Mesendoderm (in vitro differentiated cells): ENCODE measurements around the gene VWDE.

Source experiments
- DNase-seq: peaks from one replicate; pipeline ENCODE4 v3.0.0; 2013
- H2AK5ac ChIP-seq: 2 replicates; pipeline ENCODE4 v1.6.1; 2013; ENCODE audit warnings: low read length, inconsistent platforms
- H2BK120ac ChIP-seq: 2 replicates; pipeline ENCODE4 v1.6.1; 2013; ENCODE audit warnings: low read depth, mild to moderate bottlenecking, low read length, moderate library complexity, mixed read lengths
- H2BK15ac ChIP-seq: replicated peaks from 2 replicates; pipeline ENCODE4 v1.6.1; 2013; ENCODE audit warnings: low read depth, mild to moderate bottlenecking, moderate library complexity
- H2BK5ac ChIP-seq: 2 replicates; pipeline ENCODE4 v1.6.1; 2013; ENCODE audit warnings: low read length, inconsistent platforms
- H3K18ac ChIP-seq: 2 replicates; pipeline ENCODE4 v1.6.1; 2013; ENCODE audit warnings: mild to moderate bottlenecking, low read length, mixed read lengths
- H3K23ac ChIP-seq: one replicate; pipeline ENCODE4 v1.6.1; 2013; ENCODE audit warnings: low read length
- H3K27ac ChIP-seq: 2 replicates; pipeline ENCODE4 v1.5.1; 2013; ENCODE audit warnings: low read depth, mild to moderate bottlenecking, inconsistent platforms, low read length, moderate library complexity
- H3K27me3 ChIP-seq: 2 replicates; pipeline ENCODE4 v1.6.1; 2013; ENCODE audit warnings: low read length, control low read depth, mild to moderate bottlenecking, inconsistent platforms; ENCODE audit not compliant: insufficient read depth, poor library complexity
- H3K36me3 ChIP-seq: 2 replicates; pipeline ENCODE4 v1.6.1; 2013; ENCODE audit warnings: low read length, inconsistent platforms; ENCODE audit not compliant: control insufficient read depth, insufficient read depth
- H3K4ac ChIP-seq: one replicate; pipeline ENCODE4 v1.6.1; 2013; ENCODE audit warnings: low read depth, mild to moderate bottlenecking, low read length, moderate library complexity
- H3K4me1 ChIP-seq: 2 replicates; pipeline ENCODE4 v1.6.1; 2013; ENCODE audit warnings: low read depth, low read length, inconsistent platforms; ENCODE audit not compliant: control insufficient read depth
- H3K4me2 ChIP-seq: 2 replicates; pipeline ENCODE4 v1.6.1; 2013; ENCODE audit warnings: low read length
- H3K4me3 ChIP-seq: 2 replicates; pipeline ENCODE4 v1.5.1; 2013; ENCODE audit warnings: mild to moderate bottlenecking, low read length
- H3K56ac ChIP-seq: one replicate; pipeline ENCODE4 v1.6.1; 2013; ENCODE audit warnings: low read length
- H3K79me1 ChIP-seq: 2 replicates; pipeline ENCODE4 v1.6.1; 2013; ENCODE audit warnings: low read length, inconsistent platforms
- H3K79me2 ChIP-seq: 2 replicates; pipeline ENCODE4 v1.6.1; 2013; ENCODE audit warnings: mild to moderate bottlenecking, low read length; ENCODE audit not compliant: control insufficient read depth, insufficient read depth
- H3K9ac ChIP-seq: 2 replicates; pipeline ENCODE4 v1.6.1; 2013; ENCODE audit warnings: low read length, inconsistent platforms
- H4K5ac ChIP-seq: one replicate; pipeline ENCODE4 v1.6.1; 2013; ENCODE audit warnings: low read length
- H4K8ac ChIP-seq: one replicate; pipeline ENCODE4 v1.6.1; 2013; ENCODE audit warnings: low read depth, mild to moderate bottlenecking, control low read depth, low read length, moderate library complexity
- WGBS: extraction: QIAGEN DNeasy Blood & Tissue Kit; methylation state at CpG from one replicate; pipeline ENCODE4 v1.1.7; 2013; ENCODE audit warnings: low lambda C conversion rate, missing lambda C conversion rate; ENCODE audit not compliant: insufficient coverage; ENCODE audit errors: extremely low coverage; 5-methylcytosine and 5-hydroxymethylcytosine counted together

VWDE gene

GRCh38 chr7:12386313-12386740, 17.3 kb downstream of the VWDE start:
- Histone ChIP-seq H2BK120ac (no peak overlapping the region), H3K4ac (no peak overlapping the region), H4K8ac (no peak overlapping the region), H3K4me2 (no peak overlapping the region), H2BK15ac (no peak overlapping the region), H3K79me2 (no peaks in the 10 kb centered on the region), H3K27me3 (no peaks in the 10 kb centered on the region), H3K79me1 (no peaks in the 10 kb centered on the region), H3K27ac (no peak overlapping the region), H2BK5ac (no peak overlapping the region), H3K9ac (no peak overlapping the region), H3K56ac (no peak overlapping the region), H3K18ac (no peak overlapping the region), H4K5ac (no peak overlapping the region), H3K36me3 (no peaks in the 10 kb centered on the region), H3K23ac (no peak overlapping the region), H3K4me1 (no peaks in the 10 kb centered on the region), H2AK5ac (no peak overlapping the region), H3K4me3 (no peak overlapping the region)
- DNase-seq: no peak
- 100% methylated on average over 2 of the region's 5 CpGs for WGBS

GRCh38 chr7:12385364-12385786, 18.3 kb downstream of the VWDE start:
- Histone ChIP-seq H3K23ac (no peak overlapping the region), H2BK5ac (no peak overlapping the region), H2BK15ac (no peak overlapping the region), H2BK120ac (no peak overlapping the region), H3K18ac (no peak overlapping the region), H2AK5ac (no peak overlapping the region), H3K56ac (no peak overlapping the region), H3K4me3 (no peak overlapping the region), H3K4me1 (no peaks in the 10 kb centered on the region), H4K8ac (no peak overlapping the region), H3K79me2 (no peaks in the 10 kb centered on the region), H4K5ac (no peak overlapping the region), H3K9ac (no peak overlapping the region), H3K79me1 (no peaks in the 10 kb centered on the region), H3K27ac (no peak overlapping the region), H3K27me3 (no peaks in the 10 kb centered on the region), H3K4me2 (no peak overlapping the region), H3K4ac (no peak overlapping the region), H3K36me3 (no peaks in the 10 kb centered on the region)
- no peak for DNase-seq
- WGBS: no CpG with 5 or more reads among the region's 2 CpGs

- H2BK120ac ChIP-seq: no peak overlapping the region
- H3K9ac ChIP-seq: no peak overlapping the region
- H4K8ac ChIP-seq: no peak overlapping the region
- no peak overlapping the region for H3K4me3 ChIP-seq
- no peaks in the 10 kb centered on the region for H3K79me1 ChIP-seq
- no peak overlapping the region for H3K23ac ChIP-seq
- H2BK15ac ChIP-seq: no peak overlapping the region
- no peaks in the 10 kb centered on the region for H3K79me2 ChIP-seq
- H3K56ac ChIP-seq: no peak overlapping the region
- no peak overlapping the region for H2AK5ac ChIP-seq
- no peak overlapping the region for H3K4me2 ChIP-seq
- H2BK5ac ChIP-seq: no peak overlapping the region
- no peaks in the 10 kb centered on the region for H3K4me1 ChIP-seq
- no peak overlapping the region for H3K27ac ChIP-seq
- DNase-seq: no peak
- H3K27me3 ChIP-seq: no peaks in the 10 kb centered on the region
- no CpG with 5 or more reads among the region's 3 CpGs for WGBS
- H3K4ac ChIP-seq: no peak overlapping the region
- H3K36me3 ChIP-seq: no peaks in the 10 kb centered on the region
- no peak overlapping the region for H4K5ac ChIP-seq
- H3K18ac ChIP-seq: no peak overlapping the region
These were observed 20.3 kb downstream of the VWDE start for GRCh38 chr7:12383377-12383776.

GRCh38 chr7:12378389-12378788, 25.3 kb downstream of the VWDE start:
- Histone ChIP-seq H4K8ac (no peak overlapping the region), H3K18ac (no peak overlapping the region), H3K36me3 (no peaks in the 10 kb centered on the region), H3K56ac (no peak overlapping the region), H2AK5ac (no peak overlapping the region), H3K79me1 (no peaks in the 10 kb centered on the region), H3K27me3 (no peaks in the 10 kb centered on the region), H2BK15ac (no peak overlapping the region), H4K5ac (no peak overlapping the region), H2BK5ac (no peak overlapping the region), H3K4ac (no peak overlapping the region), H3K79me2 (no peaks in the 10 kb centered on the region), H3K4me1 (no peaks in the 10 kb centered on the region), H3K23ac (no peak overlapping the region), H2BK120ac (no peak overlapping the region), H3K27ac (no peak overlapping the region), H3K9ac (no peak overlapping the region), H3K4me3 (no peak overlapping the region), H3K4me2 (no peak overlapping the region)
- no CpG with 5 or more reads among the region's 2 CpGs for WGBS
- no peak for DNase-seq

- Histone ChIP-seq H2BK15ac (no peak overlapping the region), H2BK120ac (no peak overlapping the region), H3K4me3 (no peak overlapping the region), H3K9ac (no peak overlapping the region), H3K4me1 (no peaks in the 10 kb centered on the region), H4K8ac (no peak overlapping the region), H3K36me3 (no peaks in the 10 kb centered on the region), H3K4ac (no peak overlapping the region), H3K27ac (no peak overlapping the region), H3K56ac (no peak overlapping the region), H3K79me1 (no peaks in the 10 kb centered on the region), H3K27me3 (no peaks in the 10 kb centered on the region), H2BK5ac (no peak overlapping the region), H3K79me2 (no peaks in the 10 kb centered on the region), H2AK5ac (no peak overlapping the region), H4K5ac (no peak overlapping the region), H3K18ac (no peak overlapping the region), H3K23ac (no peak overlapping the region), H3K4me2 (no peak overlapping the region)
- 100% methylated on average over 2 of the region's 5 CpGs for WGBS
- no peak for DNase-seq
These were observed 26.3 kb downstream of the VWDE start for GRCh38 chr7:12377406-12377805.

GRCh38 chr7:12373580-12374263, 29.9 kb downstream of the VWDE start:
- Histone ChIP-seq H3K79me1 (no peaks in the 10 kb centered on the region), H3K4me3 (no peak overlapping the region), H2BK120ac (no peak overlapping the region), H3K18ac (no peak overlapping the region), H3K79me2 (no peaks in the 10 kb centered on the region), H3K56ac (no peak overlapping the region), H2BK15ac (no peak overlapping the region), H3K27ac (no peak overlapping the region), H3K36me3 (no peaks in the 10 kb centered on the region), H3K27me3 (no peaks in the 10 kb centered on the region), H3K4me2 (no peak overlapping the region), H2BK5ac (no peak overlapping the region), H3K4me1 (no peaks in the 10 kb centered on the region), H3K4ac (no peak overlapping the region), H3K9ac (no peak overlapping the region), H4K5ac (no peak overlapping the region), H3K23ac (no peak overlapping the region), H4K8ac (no peak overlapping the region), H2AK5ac (no peak overlapping the region)
- WGBS: no CpG with 5 or more reads among the region's 5 CpGs
- DNase-seq: no peak
